ENCODE measurements around the gene TRIM62. TPM values are rescaled to one million over a fixed set of nuclear protein-coding genes. Genes with fewer than 3 reads are reported as not detected.

TRIM62 gene
- polyA plus RNA-seq, 2 of the 4 experiments (the other 2 are of a cell fraction): 0.79 to 1.5 TPM

DNA sequence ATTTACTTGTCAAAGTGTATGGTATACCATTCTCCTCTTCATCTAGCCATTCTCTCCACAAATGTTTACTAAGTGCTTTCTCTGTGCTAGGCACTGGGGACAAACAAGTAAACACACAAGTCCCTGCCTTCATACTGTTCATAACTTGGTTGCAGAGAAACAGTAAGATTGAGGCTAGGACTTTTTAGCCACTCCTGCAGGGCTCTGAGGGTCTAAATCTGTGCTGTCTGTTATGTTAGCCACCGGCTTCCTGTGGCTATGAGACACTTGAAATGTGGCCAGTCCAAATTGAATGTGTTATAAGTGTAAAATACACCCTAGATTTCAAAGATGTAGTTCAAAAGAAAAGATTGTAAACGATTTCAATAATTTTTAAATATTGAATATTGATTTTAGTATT, 50.7 kb downstream of the TRIM62 start (continued):
- TF ChIP-seq EHF (CRISPR knock-in tag; IDR thresholded peaks at IDR 0.05): no peak
- no peak for TF ChIP-seq NR3C1 (IDR thresholded peaks at IDR 0.05)
- TF ChIP-seq CBX2 (IDR thresholded peaks at IDR 0.05; ENCODE audit: borderline replicate concordance, low read depth): no peak
- no peak for TF ChIP-seq PBX3 (IDR thresholded peaks at IDR 0.05)

DNA sequence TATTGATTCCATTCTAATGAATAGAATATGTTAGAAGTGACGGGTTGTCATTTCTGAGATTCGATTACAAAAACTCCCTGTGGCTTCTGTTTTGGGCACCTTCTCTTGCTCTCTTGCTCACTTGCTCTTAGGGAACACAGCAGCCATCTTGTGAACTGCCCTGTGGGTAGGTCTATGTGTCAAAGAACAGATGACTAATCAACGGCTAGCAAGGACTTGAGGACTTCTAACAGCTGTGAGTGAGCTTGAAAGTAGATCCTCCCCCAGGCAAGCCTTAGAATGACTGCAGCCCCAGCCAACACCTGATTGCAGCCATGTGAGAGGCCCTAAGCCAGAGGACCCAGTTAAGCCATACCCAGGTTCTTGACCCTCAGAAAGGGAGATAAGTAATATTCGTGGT, 51.5 kb downstream of the TRIM62 start:
- DNase-seq (ENCODE audit: low read depth in 1 of 2, low spot score in 1 of 2) (no peak), FAIRE-seq (no peak), ATAC-seq (no peak)
- H3K4me2 ChIP-seq: no peak overlapping the region
- no peak for TF ChIP-seq CHD2 (IDR thresholded peaks at IDR 0.05; ENCODE audit: low read length, partially characterized antibody)
- no peak for TF ChIP-seq SMC3 (IDR thresholded peaks at IDR 0.05)
- no peak for TF ChIP-seq HEYL (CRISPR knock-in tag; IDR thresholded peaks at IDR 0.05)
- no peak for TF ChIP-seq MAFK (IDR thresholded peaks at IDR 0.05; ENCODE audit: partially characterized antibody)
- TF ChIP-seq CBX8 (IDR thresholded peaks at IDR 0.05): no peak
- no peak for TF ChIP-seq RAD21 (conservative IDR thresholded peaks at IDR 0.05 in 1 of 2, IDR thresholded peaks at IDR 0.05 in 1 of 2)
- no peak for TF ChIP-seq POLR2A (IDR thresholded peaks at IDR 0.05; ENCODE audit: low read length)
- TF ChIP-seq NFE2L2 (conservative IDR thresholded peaks at IDR 0.05; ENCODE audit: low read length): no peak
- no peak for TF ChIP-seq GATA3 (IDR thresholded peaks at IDR 0.05; ENCODE audit: borderline replicate concordance)
- no peak for TF ChIP-seq JUN (IDR thresholded peaks at IDR 0.05)
- no peak for TF ChIP-seq EHMT2 (IDR thresholded peaks at IDR 0.05; ENCODE audit: low read depth)
- TF ChIP-seq PHF8 (IDR thresholded peaks at IDR 0.05; ENCODE audit: borderline replicate concordance, low read depth): no peak
- no peak for TF ChIP-seq KDM5A (IDR thresholded peaks at IDR 0.05)
- no peak for TF ChIP-seq ZSCAN20 (CRISPR knock-in tag; IDR thresholded peaks at IDR 0.05)
- ChIA-PET CTCF (no interaction called here), POLR2A (no interaction called here)
- peaks cover 4% of the 10 kb centered on the region; the same call in 1 of the 3 replicates for H3K4me1 ChIP-seq
- H3K9me3 ChIP-seq: no peaks in the 10 kb centered on the region
- no peak overlapping the region for H3K4me3 ChIP-seq
- WGBS (ENCODE audit: missing lambda C conversion rate): 53% methylated on average over 4 of the region's 4 CpGs
- H3K27ac ChIP-seq: no peak overlapping the region

GRCh38 chr1:33128781-33129180, 53.1 kb downstream of the TRIM62 start:
- peaks cover 4% of the 10 kb centered on the region; the same call in 1 of the 3 replicates for H3K4me1 ChIP-seq
- no peak overlapping the region for H3K27ac ChIP-seq
- no peaks in the 10 kb centered on the region for H3K9me3 ChIP-seq
- TF ChIP-seq KDM1A (IDR thresholded peaks at IDR 0.05; ENCODE audit: low read depth) (no peak), KDM5A (IDR thresholded peaks at IDR 0.05) (no peak), MYC (IDR thresholded peaks at IDR 0.05; ENCODE audit: borderline replicate concordance, low read length) (no peak), ZNF302 (CRISPR knock-in tag; IDR thresholded peaks at IDR 0.05) (no peak), FOSB (CRISPR knock-in tag; IDR thresholded peaks at IDR 0.05) (no peak), CHD2 (IDR thresholded peaks at IDR 0.05; ENCODE audit: low read length, partially characterized antibody) (no peak), NFE2L2 (conservative IDR thresholded peaks at IDR 0.05; ENCODE audit: low read length) (no peak), NR3C1 (IDR thresholded peaks at IDR 0.05) (no peak), HEYL (CRISPR knock-in tag; IDR thresholded peaks at IDR 0.05) (no peak), CBX8 (IDR thresholded peaks at IDR 0.05) (no peak), EP300 (IDR thresholded peaks at IDR 0.05) (no peak)
- TF ChIP-seq, protein P1, sequence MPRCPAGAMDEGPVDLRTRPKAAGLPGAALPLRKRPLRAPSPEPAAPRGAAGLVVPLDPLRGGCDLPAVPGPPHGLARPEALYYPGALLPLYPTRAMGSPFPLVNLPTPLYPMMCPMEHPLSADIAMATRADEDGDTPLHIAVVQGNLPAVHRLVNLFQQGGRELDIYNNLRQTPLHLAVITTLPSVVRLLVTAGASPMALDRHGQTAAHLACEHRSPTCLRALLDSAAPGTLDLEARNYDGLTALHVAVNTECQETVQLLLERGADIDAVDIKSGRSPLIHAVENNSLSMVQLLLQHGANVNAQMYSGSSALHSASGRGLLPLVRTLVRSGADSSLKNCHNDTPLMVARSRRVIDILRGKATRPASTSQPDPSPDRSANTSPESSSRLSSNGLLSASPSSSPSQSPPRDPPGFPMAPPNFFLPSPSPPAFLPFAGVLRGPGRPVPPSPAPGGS (IDR thresholded peaks at IDR 0.05): no peak
- TF ChIP-seq, protein P2, sequence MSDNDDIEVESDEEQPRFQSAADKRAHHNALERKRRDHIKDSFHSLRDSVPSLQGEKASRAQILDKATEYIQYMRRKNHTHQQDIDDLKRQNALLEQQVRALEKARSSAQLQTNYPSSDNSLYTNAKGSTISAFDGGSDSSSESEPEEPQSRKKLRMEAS (IDR thresholded peaks at IDR 0.05): no peak
- WGBS (ENCODE audit: missing lambda C conversion rate): 74% methylated on average over 4 of the region's 4 CpGs
- POLR2A ChIA-PET: no interaction called here
- no peak overlapping the region for H3K4me2 ChIP-seq
- DNase-seq (ENCODE audit: low read depth in 1 of 2, low spot score in 1 of 2) (no peak), ATAC-seq (no peak), FAIRE-seq (no peak)
- CTCF ChIA-PET: no interaction called here
- no peak overlapping the region for H3K4me3 ChIP-seq

Measured in A549 (cell line).